Astrocyte of the cerebellum (primary cell): Measurements from ENCODE around the gene FARS2.
A peak's percentile ranks its signal among the peaks of the same experiment; 100 is the strongest.

Experiments used
- DNase-seq: peaks from one replicate; pipeline ENCODE4 v3.0.0-alpha.2; 2011; ENCODE audit warnings: low read depth
- H3K4me3 ChIP-seq: 2 replicates; pipeline ENCODE4 v1.5.1; 2011; ENCODE audit warnings: mild to moderate bottlenecking, low read depth, low read length, moderate library complexity
- CTCF ChIP-seq: IDR thresholded peaks from 2 replicates; pipeline ENCODE4 v1.5.1; 2012; ENCODE audit warnings: low read length, low read depth, moderate library complexity, mild to moderate bottlenecking; ENCODE audit errors: missing control alignments
- in situ Hi-C: cut with HindIII; loops from 2 replicates; pipeline ENCODE4 v1.10.0; 2017; ENCODE audit warnings: low sequenced_read_pairs

FARS2 gene

GRCh38 chr6:5260661-5261544 lies at the start of gene FARS2, which contains the start of gene LYRM4:
TSS of gene FARS2 (plus strand) at chr6:5261513.
TSS of gene LYRM4 (minus strand) at chr6:5260950. CDS start at chr6:5260733, 217 bp downstream.
- peak; percentile 53 for DNase-seq
- in situ Hi-C loops, result no loop called here
- H3K4me3 ChIP-seq, result peak within 1 kb of the TSS; percentile 65
- TF ChIP-seq CTCF, result peak; percentile 26

GRCh38 chr6:5213836-5214235 lies 47.5 kb upstream of the FARS2 start:
- H3K4me3 ChIP-seq, result no peak overlapping the region
- in situ Hi-C loops, result no loop called here
- TF ChIP-seq CTCF, result no peak
- no peak for DNase-seq

GRCh38 chr6:5214570-5215052 lies 46.7 kb upstream of the FARS2 start:
- no peak overlapping the region for H3K4me3 ChIP-seq
- TF ChIP-seq CTCF, result peak; percentile 59
- in situ Hi-C loops, result no loop called here
- DNase-seq, result no peak

GRCh38 chr6:5215159-5215558 lies 46.2 kb upstream of the FARS2 start:
- in situ Hi-C loops, result no loop called here
- TF ChIP-seq CTCF, result no peak
- no peak for DNase-seq
- H3K4me3 ChIP-seq, result no peak overlapping the region

- no peak for TF ChIP-seq CTCF
- no peak overlapping the region for H3K4me3 ChIP-seq
- in situ Hi-C loops, result no loop called here
- DNase-seq, result no peak
These were observed 45.5 kb upstream of the FARS2 start for GRCh38 chr6:5215799-5216198.

GRCh38 chr6:5217356-5217755 lies 44.0 kb upstream of the FARS2 start:
- no peak overlapping the region for H3K4me3 ChIP-seq
- in situ Hi-C loops, result no loop called here
- TF ChIP-seq CTCF, result no peak
- DNase-seq, result no peak
